Fibroblast of pulmonary artery (primary cell): ENCODE measurements around the gene SLC66A2.

Experiments
- DNase-seq: peaks from one replicate; pipeline ENCODE4 v3.0.0-alpha.2; 2010; ENCODE audit warnings: low read depth
- H3K4me3 ChIP-seq: replicated peaks from 2 replicates; pipeline ENCODE4 v1.5.1; 2011; ENCODE audit warnings: low read depth, mild to moderate bottlenecking, control low read depth, low read length, moderate library complexity
- TF ChIP-seq, protein P1 (sequence below): IDR thresholded peaks from 2 replicates; pipeline ENCODE4 v1.5.1; 2011; ENCODE audit warnings: mild to moderate bottlenecking, control low read depth, low read length, inconsistent platforms; ENCODE audit errors: missing control alignments

Gene SLC66A2

DNA sequence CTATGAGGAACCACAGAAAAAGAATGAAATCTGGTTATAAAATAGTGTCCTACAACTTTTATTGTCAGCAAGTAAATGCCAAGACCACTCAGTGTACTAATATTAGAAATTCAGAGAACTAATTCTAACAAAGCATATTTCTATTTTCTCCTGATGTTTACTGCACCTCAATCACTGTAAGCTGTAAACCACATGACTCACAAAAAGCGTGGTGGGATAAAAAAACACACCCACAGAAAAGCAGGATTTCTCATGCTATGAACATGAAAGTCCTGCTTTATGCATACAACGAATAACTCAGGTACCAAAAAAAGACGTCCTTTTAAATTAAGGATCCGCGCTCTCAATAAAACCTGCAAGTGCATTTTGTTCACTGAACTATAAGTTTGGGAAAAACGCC is 36.1 kb upstream of the SLC66A2 start:
- DNase-seq = peak; percentile 16
- H3K4me3 ChIP-seq = peak overlapping the region; percentile 91
- TF ChIP-seq, protein P1, sequence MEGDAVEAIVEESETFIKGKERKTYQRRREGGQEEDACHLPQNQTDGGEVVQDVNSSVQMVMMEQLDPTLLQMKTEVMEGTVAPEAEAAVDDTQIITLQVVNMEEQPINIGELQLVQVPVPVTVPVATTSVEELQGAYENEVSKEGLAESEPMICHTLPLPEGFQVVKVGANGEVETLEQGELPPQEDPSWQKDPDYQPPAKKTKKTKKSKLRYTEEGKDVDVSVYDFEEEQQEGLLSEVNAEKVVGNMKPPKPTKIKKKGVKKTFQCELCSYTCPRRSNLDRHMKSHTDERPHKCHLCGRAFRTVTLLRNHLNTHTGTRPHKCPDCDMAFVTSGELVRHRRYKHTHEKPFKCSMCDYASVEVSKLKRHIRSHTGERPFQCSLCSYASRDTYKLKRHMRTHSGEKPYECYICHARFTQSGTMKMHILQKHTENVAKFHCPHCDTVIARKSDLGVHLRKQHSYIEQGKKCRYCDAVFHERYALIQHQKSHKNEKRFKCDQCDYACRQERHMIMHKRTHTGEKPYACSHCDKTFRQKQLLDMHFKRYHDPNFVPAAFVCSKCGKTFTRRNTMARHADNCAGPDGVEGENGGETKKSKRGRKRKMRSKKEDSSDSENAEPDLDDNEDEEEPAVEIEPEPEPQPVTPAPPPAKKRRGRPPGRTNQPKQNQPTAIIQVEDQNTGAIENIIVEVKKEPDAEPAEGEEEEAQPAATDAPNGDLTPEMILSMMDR = no peak

DNA sequence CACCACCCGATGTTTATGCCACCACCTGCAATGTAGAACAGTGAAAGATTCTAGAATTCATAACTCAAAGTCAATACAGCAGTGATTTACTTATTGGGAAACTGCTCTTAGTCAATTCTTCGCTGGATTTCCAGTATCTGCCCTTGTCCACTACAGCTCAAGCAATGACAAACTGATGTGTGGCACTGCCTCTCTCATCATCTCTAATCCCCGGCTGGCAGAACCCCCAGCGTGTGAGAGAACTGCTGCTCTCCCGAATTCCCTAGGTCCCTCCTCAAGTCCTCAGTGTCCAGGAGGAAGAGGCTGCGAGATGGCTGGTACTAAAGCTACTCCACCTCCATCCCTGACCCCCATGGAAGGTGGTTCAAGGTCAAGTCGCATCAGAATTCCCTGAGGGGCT is 35.3 kb upstream of the SLC66A2 start:
- TF ChIP-seq, protein P1 = no peak
- no peak for DNase-seq

DNA sequence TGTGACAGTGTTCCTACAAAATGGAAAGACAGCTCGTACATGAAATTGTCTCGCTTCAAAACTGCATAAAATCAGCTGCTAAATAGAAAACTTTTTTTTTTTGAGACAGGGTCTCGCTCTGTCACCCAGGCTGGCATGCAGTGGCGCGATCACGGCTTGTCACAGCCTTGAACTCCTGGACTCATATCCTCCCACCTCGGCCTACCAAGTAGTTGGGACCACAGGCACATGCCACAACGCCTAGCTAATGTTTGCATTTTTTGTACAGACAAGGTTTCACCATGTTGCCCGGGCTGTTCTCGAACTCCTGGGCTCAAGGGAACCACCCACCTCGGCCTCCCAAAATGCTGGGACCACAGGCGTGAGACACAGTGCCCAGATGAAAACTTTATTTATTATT is 33.7 kb upstream of the SLC66A2 start:
- no peak overlapping the region for H3K4me3 ChIP-seq
- TF ChIP-seq, protein P1 = no peak
- DNase-seq = no peak

More for the DNA sequence above, 35.3 kb upstream of the SLC66A2 start:
- peak overlapping the region; percentile 91 for H3K4me3 ChIP-seq

DNA sequence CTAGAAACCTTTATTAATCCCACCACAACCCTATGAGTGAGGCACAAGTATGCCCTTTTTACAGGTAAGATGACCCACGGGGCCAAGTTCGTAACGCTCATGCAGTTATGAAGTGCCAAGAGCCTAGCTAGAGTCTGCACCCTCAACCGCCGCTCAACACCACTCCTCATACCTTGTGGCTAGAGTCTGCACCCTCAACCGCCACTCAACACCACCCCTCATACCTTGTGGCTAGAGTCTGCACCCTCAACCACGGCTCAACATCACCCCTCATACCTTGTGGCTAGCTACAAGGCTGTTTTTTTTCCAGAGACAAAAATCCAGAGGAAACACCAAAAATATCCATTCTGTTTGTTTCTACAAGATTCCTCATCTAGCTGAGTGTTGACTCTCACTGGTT is 32.3 kb upstream of the SLC66A2 start:
- TF ChIP-seq, protein P1 = no peak
- no peak overlapping the region for H3K4me3 ChIP-seq
- DNase-seq = no peak

DNA sequence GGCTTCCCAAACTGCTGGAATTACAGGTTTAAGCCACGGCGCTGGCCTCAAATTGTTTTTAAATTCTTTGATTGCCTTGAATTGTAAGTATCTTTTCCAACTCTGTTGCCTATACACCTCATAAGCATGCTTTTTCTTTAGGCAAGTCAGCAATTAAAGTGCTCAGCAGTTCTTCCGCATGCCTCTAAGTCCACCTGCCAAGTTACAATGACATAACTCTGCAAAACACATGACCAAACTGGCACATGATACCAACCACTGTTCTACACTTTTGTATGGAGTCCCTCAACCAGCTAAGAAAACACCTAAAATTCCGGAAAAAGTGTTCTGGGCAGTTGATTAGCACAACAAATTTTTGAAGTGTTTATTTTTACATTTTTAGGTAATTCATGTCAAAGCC is 31.8 kb upstream of the SLC66A2 start:
- TF ChIP-seq, protein P1 = no peak
- no peak overlapping the region for H3K4me3 ChIP-seq
- DNase-seq = no peak

DNA sequence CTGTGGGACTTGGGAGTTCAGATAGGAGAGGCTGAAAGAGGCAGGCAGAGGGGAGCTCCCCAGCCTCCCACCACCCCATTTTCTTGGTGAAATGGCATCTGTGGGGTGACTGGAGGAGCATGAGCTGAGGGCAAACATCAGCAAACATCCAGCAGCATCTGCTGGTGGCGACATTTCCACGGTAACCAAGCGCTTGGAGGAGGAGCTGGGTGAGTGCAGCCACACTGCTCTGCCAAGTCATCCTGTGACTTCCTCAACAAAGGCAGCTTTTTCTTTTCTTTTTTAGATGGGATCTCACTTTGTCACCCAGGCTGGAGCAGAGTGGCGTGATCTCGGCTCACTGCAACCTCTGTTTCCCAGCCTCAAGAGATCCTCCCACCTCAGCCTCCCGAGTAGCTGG is 31.3 kb upstream of the SLC66A2 start:
- no peak overlapping the region for H3K4me3 ChIP-seq
- peak; percentile 46 for DNase-seq
- TF ChIP-seq, protein P1 = no peak

DNA sequence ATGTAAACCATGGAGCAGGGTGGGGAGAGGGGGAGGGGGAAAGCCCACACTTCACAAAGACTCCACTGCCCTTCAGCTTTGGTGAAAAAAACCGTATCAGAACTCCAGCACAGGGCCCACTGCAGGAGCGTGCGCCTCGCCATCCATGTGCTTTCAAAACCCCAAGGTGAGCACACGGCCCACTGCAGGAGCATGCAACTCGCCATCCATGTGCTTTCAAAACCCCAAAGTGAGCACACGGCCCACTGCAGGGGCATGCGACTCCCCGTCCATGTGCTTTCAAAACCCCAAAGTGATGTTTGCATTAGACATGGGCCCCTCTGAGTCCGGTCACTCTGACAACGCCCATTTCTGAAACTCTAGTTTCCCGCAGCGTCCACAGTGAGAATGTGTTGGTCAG is 29.1 kb upstream of the SLC66A2 start:
- no peak for DNase-seq
- TF ChIP-seq, protein P1 = no peak
- H3K4me3 ChIP-seq = no peak overlapping the region
